Neutrophil (primary cell): ENCODE data around the gene VWA8.

Experiments
- H3K27ac ChIP-seq: fragments of 200-600 bp; sonication (generic); 2 replicates; pipeline ENCODE4 v1.5.1; 2016; ENCODE audit warnings: mild to moderate bottlenecking, moderate library complexity
- H3K27me3 ChIP-seq: fragments of 200-600 bp; sonication (generic); 2 replicates; pipeline ENCODE4 v1.6.0; 2016; ENCODE audit warnings: mild to moderate bottlenecking
- H3K36me3 ChIP-seq: fragments of 200-600 bp; sonication (generic); 2 replicates; pipeline ENCODE4 v1.5.1; 2017
- H3K4me1 ChIP-seq, 2 experiments: fragments of 200-600 bp in 1 of 2; sonication (generic) in 1 of 2; 1 replicate in 1 of 2; 2 replicates in 1 of 2; pipeline versions ENCODE4 v1.5.1 to v1.6.1; 2013 to 2016; ENCODE audit warnings: low read depth in 1 of 2, low read length in 1 of 2, mild to moderate bottlenecking in 1 of 2, moderate library complexity in 1 of 2; ENCODE audit not compliant: control insufficient read depth in 1 of 2, insufficient read depth in 1 of 2
- H3K4me3 ChIP-seq, 2 experiments: fragments of 200-600 bp in 1 of 2; sonication (generic) in 1 of 2; 1 replicate in 1 of 2; 2 replicates in 1 of 2; pipeline ENCODE4 v1.5.1; 2013 to 2016; ENCODE audit warnings: low read depth in 1 of 2, low read length in 1 of 2, mild to moderate bottlenecking in 1 of 2, moderate library complexity in 1 of 2
- H3K9me3 ChIP-seq: fragments of 200-600 bp; sonication (generic); 2 replicates; pipeline ENCODE4 v1.5.1; 2016
- TF ChIP-seq, protein P1 (sequence below): fragments of 200-600 bp; sonication (generic); IDR thresholded peaks from 2 replicates; pipeline ENCODE4 v1.5.1; 2016; ENCODE audit warnings: antibody characterized with exemption

The VWA8 gene

GRCh38 chr13:41974262-41974900, 13.5 kb upstream of the VWA8 start:
- no peak overlapping the region for H3K4me3 ChIP-seq
- no peak overlapping the region for H3K27ac ChIP-seq
- no peaks in the 10 kb centered on the region for H3K36me3 ChIP-seq
- H3K9me3 ChIP-seq: no peaks in the 10 kb centered on the region
- H3K27me3 ChIP-seq: no peaks in the 10 kb centered on the region
- no peaks in the 10 kb centered on the region for H3K4me1 ChIP-seq
- TF ChIP-seq, protein P1, sequence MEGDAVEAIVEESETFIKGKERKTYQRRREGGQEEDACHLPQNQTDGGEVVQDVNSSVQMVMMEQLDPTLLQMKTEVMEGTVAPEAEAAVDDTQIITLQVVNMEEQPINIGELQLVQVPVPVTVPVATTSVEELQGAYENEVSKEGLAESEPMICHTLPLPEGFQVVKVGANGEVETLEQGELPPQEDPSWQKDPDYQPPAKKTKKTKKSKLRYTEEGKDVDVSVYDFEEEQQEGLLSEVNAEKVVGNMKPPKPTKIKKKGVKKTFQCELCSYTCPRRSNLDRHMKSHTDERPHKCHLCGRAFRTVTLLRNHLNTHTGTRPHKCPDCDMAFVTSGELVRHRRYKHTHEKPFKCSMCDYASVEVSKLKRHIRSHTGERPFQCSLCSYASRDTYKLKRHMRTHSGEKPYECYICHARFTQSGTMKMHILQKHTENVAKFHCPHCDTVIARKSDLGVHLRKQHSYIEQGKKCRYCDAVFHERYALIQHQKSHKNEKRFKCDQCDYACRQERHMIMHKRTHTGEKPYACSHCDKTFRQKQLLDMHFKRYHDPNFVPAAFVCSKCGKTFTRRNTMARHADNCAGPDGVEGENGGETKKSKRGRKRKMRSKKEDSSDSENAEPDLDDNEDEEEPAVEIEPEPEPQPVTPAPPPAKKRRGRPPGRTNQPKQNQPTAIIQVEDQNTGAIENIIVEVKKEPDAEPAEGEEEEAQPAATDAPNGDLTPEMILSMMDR: no peak

DNA sequence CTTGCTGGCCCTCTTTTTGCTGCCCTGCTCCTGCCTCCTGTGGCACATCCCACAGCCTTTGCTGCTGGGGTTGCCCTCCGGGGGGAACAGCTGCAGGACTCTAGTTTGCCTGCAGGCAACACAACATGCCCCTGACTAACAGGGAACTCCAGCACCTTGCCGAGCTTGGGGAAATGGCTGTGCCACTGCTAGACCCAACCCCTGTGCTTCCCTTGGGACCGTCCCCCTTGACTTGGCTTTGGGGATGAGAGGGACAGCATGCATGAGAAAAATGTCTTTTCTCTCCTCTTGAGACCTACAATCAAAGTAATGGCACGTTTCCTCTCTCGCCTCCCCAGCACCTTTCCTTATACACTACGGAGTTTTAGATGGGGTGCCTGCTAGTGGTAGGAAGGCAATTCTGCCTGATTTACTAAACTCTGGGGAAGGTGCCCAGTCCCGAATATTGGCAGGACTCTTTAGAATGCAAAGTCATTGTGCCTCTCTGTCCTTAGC, 12.4 kb upstream of the VWA8 start:
- Histone ChIP-seq H3K4me1 (no peaks in the 10 kb centered on the region), H3K4me3 (no peak overlapping the region), H3K9me3 (no peaks in the 10 kb centered on the region), H3K27ac (no peak overlapping the region), H3K36me3 (no peaks in the 10 kb centered on the region), H3K27me3 (no peaks in the 10 kb centered on the region)
- TF ChIP-seq, protein P1: no peak

GRCh38 chr13:41971848-41972247, 10.9 kb upstream of the VWA8 start:
- Histone ChIP-seq H3K27ac (no peak overlapping the region), H3K9me3 (no peaks in the 10 kb centered on the region), H3K4me1 (no peaks in the 10 kb centered on the region), H3K4me3 (no peak overlapping the region), H3K27me3 (no peaks in the 10 kb centered on the region), H3K36me3 (no peaks in the 10 kb centered on the region)
- TF ChIP-seq, protein P1: no peak

DNA sequence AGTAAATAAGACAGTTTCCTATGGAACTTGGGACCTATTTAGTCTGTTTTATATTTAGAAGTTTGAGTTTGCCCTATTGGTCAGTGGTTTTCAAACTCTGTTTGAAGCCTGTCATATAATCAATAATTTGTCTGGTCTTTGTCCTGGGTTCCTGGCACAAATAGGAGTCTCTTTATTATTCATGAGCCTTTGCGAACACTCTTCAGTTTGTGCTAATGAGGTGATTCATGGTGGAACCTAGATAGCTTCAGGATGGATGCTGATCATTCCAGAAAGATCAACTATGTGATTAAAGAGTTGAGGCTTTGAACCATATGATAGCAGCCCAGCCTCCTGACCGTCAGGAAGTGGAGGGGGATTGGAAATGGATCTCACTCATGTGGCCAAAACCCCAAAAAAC, 10.0 kb upstream of the VWA8 start:
- Histone ChIP-seq H3K4me1 (no peaks in the 10 kb centered on the region), H3K36me3 (no peaks in the 10 kb centered on the region), H3K9me3 (no peaks in the 10 kb centered on the region), H3K4me3 (no peak overlapping the region), H3K27me3 (no peaks in the 10 kb centered on the region), H3K27ac (no peak overlapping the region)
- TF ChIP-seq, protein P1: no peak

DNA sequence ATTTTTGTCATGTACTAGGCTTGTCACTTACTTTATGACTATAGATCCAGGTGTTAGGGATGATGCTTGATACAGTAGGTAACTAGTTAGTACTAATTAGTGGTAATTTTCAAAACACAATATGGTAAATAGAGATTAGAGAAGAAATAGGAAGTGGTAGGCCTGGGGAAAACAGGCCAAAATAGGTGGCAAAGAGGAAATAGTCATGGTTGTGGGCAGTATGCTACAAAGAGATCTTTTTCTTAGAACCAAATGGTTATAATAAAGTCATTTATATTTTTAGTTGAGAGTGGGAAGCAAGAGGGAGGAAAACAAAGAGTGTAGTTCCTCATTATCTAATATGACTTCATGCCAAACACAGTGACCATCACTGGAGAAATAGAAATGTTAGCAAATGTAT, 9.1 kb upstream of the VWA8 start:
- Histone ChIP-seq H3K27me3 (peaks cover 2% of the 10 kb centered on the region), H3K27ac (no peak overlapping the region), H3K36me3 (no peaks in the 10 kb centered on the region), H3K9me3 (no peaks in the 10 kb centered on the region), H3K4me1 (no peaks in the 10 kb centered on the region), H3K4me3 (no peak overlapping the region)
- TF ChIP-seq, protein P1: no peak
